Transverse colon (tissue), 4 donors: ENCODE results near the gene LRRC18. TPM values are rescaled to one million over a fixed set of nuclear protein-coding genes. Genes with fewer than 3 reads are reported as not detected.

Experiments used
- DNase-seq: peaks from one replicate; pipeline ENCODE4 v3.0.0-alpha.2; 2019
- H3K27ac ChIP-seq, 4 donors: fragments of 200-600 bp; sonication (generic); 2 replicates each; pipeline ENCODE4 v1.5.1; 2016 to 2018; ENCODE audit warnings: inconsistent platforms in 4 of 4
- H3K27me3 ChIP-seq: fragments of 200-600 bp; sonication (generic); 2 replicates; pipeline ENCODE4 v1.5.1; 2017; ENCODE audit warnings: inconsistent platforms
- H3K36me3 ChIP-seq, 4 donors: fragments of 200-600 bp; sonication (generic); 2 replicates each; pipeline ENCODE4 v1.5.1; 2017 to 2019; ENCODE audit warnings: inconsistent platforms in 4 of 4
- H3K4me1 ChIP-seq, 4 donors: fragments of 200-600 bp; sonication (generic); 2 replicates each; pipeline ENCODE4 v1.5.1; 2017 to 2020; ENCODE audit warnings: inconsistent platforms in 4 of 4
- H3K4me3 ChIP-seq, 4 donors: fragments of 200-600 bp; sonication (generic); 1 replicate in 1 of 4; 2 replicates in 3 of 4; pipeline versions ENCODE4 v1.5.1 to v1.6.1; 2017 to 2019; ENCODE audit warnings: inconsistent platforms in 4 of 4
- H3K9me3 ChIP-seq, 2 donors: fragments of 200-600 bp; sonication (generic); 2 replicates each; pipeline ENCODE4 v1.5.1; 2017 to 2019; ENCODE audit warnings: inconsistent platforms in 2 of 2
- EP300 ChIP-seq: sonication (generic); formaldehyde crosslinking; IDR thresholded peaks from one replicate; pipeline ENCODE4 v1.6.1; 2017; ENCODE audit warnings: antibody characterized with exemption, low read depth
- POLR2A ChIP-seq: fragments of 450-650 bp; IDR thresholded peaks from one replicate; pipeline ENCODE4 v1.6.1; 2016; ENCODE audit warnings: antibody characterized with exemption, mild to moderate bottlenecking, moderate library complexity
- POLR2AphosphoS5 ChIP-seq, 3 donors: sonication (generic); formaldehyde crosslinking; IDR thresholded peaks; one replicate each; pipeline ENCODE4 v1.6.1; 2016; ENCODE audit warnings: antibody characterized with exemption in 3 of 3
- WGBS, 2 donors: methylation state at CpG; one replicate each; pipeline ENCODE4 v1.1.5; 2018; ENCODE audit warnings: low coverage in 1 of 2; 5-methylcytosine and 5-hydroxymethylcytosine counted together
- in situ Hi-C, 4 donors: fragments of 200-750 bp; cut with MboI; loops; one replicate each; pipeline versions ENCODE4 v1.15.0 to v1.15.1; 2017; ENCODE audit warnings: low sequenced_read_pairs in 3 of 4, low pct_ligation_motif_present in 1 of 4, low pct_unique_long_range_greater_than_20kb in 1 of 4
- intact Hi-C: fragments of 100-400 bp; cut with DNase I; formaldehyde crosslinking; loops from one replicate; pipeline ENCODE4 v1.15.1; 2023; ENCODE audit warnings: low total_unique reads
- total RNA-seq, 4 donors: library from RNA; depleted of rRNA; stranded (reverse); fragments of >200 nt; gene quantifications; one replicate each; pipeline ENCODE4 v1.1.0, GENCODE V29; 2016
- TF ChIP-seq, protein P1 (sequence below), 5 experiments: fragments of 200-600 bp in 3 of 5; fragments of 450-650 bp in 2 of 5; sonication (generic) in 3 of 5; IDR thresholded peaks; 1 replicate in 2 of 5; 2 replicates in 3 of 5; pipeline ENCODE4 v1.5.1; 2016 to 2017; ENCODE audit warnings: antibody characterized with exemption in 5 of 5, inconsistent platforms in 3 of 5, mild to moderate bottlenecking in 2 of 5, moderate library complexity in 1 of 5

LRRC18 gene
- total RNA-seq, 4 donors from 2014 or later, result not detected

DNA sequence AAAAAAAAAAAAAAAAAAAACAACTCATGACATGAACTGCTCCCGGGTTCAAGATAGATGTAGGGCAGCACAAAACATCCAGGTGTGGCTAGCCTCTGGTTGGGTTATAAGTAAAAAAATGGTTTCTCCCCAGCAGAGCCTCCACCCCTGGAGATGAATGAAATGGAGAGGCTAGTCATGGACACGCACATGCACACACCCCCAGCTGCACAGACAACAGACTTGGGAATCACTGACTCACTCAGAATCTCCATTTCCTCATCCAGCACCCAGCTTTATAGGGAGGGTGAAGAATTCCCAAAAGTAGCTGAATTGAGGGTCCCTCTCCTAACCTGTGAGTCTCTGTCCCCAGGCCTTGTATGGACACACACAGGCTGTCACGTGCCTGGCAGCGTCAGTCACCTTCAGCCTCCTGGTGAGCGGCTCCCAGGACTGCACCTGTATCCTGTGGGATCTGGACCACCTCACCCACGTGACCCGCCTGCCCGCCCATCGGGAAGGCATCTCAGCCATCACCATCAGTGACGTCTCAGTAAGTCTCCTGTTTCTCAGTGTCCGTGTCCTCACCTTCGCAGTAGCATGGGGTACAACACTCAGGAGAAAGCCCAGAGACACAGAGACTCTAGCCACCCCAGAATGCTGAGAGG lies 35.0 kb upstream of the LRRC18 start:
- no peaks in the 10 kb centered on the region for H3K27me3 ChIP-seq
- intact Hi-C loops (no loop called here), in situ Hi-C loops (loop anchor here (25.0 kb wide), 1 partner anchor 538 kb away; no protein-coding TSS in a partner anchor)
- H3K36me3 ChIP-seq, result no peaks in the 10 kb centered on the region
- TF ChIP-seq POLR2AphosphoS5 (IDR thresholded peaks at IDR 0.05), result no peak
- H3K27ac ChIP-seq, result no peak overlapping the region
- no peaks in the 10 kb centered on the region for H3K4me1 ChIP-seq
- H3K4me3 ChIP-seq, result no peak overlapping the region
- no peaks in the 10 kb centered on the region for H3K9me3 ChIP-seq
- DNase-seq, result no peak
- 94 to 100% methylated on average over 1 to 12 of the region's 12 CpGs for WGBS, 2 donors

DNA sequence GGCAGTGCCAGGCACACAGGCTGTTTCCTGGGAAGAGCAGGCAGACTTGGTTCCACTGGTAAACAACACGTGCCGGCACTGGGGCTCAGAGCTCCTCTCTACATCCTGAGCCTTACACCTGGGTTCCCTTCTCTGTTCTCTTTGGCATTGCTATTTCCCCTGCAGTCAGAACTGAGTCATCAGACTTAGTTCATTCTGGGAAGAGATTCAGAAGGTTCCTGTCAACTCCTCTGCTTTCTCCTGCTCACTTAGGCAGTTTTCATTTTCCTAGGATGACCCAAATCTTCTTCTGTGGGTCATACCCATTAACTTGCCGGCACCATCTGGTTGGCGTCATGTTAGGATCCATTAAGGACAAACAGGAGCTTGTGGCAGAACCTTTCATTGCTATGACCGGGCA lies 33.4 kb upstream of the LRRC18 start:
- DNase-seq, result no peak
- H3K27me3 ChIP-seq, result no peaks in the 10 kb centered on the region
- TF ChIP-seq, protein P1, sequence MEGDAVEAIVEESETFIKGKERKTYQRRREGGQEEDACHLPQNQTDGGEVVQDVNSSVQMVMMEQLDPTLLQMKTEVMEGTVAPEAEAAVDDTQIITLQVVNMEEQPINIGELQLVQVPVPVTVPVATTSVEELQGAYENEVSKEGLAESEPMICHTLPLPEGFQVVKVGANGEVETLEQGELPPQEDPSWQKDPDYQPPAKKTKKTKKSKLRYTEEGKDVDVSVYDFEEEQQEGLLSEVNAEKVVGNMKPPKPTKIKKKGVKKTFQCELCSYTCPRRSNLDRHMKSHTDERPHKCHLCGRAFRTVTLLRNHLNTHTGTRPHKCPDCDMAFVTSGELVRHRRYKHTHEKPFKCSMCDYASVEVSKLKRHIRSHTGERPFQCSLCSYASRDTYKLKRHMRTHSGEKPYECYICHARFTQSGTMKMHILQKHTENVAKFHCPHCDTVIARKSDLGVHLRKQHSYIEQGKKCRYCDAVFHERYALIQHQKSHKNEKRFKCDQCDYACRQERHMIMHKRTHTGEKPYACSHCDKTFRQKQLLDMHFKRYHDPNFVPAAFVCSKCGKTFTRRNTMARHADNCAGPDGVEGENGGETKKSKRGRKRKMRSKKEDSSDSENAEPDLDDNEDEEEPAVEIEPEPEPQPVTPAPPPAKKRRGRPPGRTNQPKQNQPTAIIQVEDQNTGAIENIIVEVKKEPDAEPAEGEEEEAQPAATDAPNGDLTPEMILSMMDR (IDR thresholded peaks at IDR 0.05), result no peak
- TF ChIP-seq POLR2AphosphoS5 (IDR thresholded peaks at IDR 0.05), result no peak
- no peak for TF ChIP-seq EP300
- no peak for TF ChIP-seq POLR2A
- H3K9me3 ChIP-seq, result no peaks in the 10 kb centered on the region
- H3K36me3 ChIP-seq, result no peaks in the 10 kb centered on the region
- 93 to 94% methylated on average over 2 to 5 of the region's 5 CpGs for WGBS, 2 donors
- in situ Hi-C loops, result no loop called here
- intact Hi-C loops, result loop anchor here (2.0 kb wide), 1 partner anchor 314 kb away; no protein-coding TSS in a partner anchor
- H3K4me3 ChIP-seq, result no peak overlapping the region
- no peaks in the 10 kb centered on the region for H3K4me1 ChIP-seq
- no peak overlapping the region for H3K27ac ChIP-seq

DNA sequence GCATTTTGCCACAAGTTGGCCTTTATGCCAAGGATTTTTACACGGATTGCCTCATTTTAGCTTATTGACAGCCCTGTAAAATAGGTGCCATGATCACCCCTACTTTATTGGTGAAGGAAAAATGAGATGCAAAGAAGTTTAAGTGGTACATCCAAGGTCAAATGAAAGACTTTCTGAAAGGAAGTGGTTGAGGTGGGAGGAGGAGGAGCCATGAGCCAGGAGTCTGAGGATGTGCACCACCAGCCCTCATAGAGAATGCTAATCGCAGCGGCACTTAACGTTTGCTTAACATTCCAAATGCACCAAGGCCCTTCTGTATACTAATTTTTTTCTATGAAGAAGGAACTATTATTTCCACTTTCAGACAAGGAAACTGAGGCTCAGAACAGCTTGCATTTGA lies 31.0 kb upstream of the LRRC18 start:
- intact Hi-C loops, result no loop called here

DNA sequence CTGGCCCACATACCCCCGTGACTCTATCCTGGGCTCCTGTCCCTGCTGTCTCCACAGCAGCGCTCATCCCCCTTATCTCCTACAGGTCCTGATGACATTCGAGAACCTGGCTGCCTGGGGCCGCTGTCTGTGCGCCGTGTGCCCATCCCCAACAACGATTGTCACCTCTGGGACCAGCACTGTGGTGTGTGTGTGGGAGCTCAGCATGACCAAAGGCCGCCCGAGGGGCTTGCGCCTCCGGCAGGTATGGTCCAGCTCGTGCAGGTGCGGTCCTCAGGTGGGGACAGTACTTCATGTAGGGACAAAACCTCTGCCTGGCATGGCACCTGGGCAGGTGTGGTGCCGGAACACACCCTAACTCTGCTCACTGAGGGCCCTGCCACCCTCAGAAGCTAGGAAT lies 30.4 kb upstream of the LRRC18 start:
- intact Hi-C loops (no loop called here), in situ Hi-C loops (no loop called here)
- Histone ChIP-seq H3K27me3 (no peaks in the 10 kb centered on the region), H3K36me3 (no peaks in the 10 kb centered on the region), H3K4me1 (no peaks in the 10 kb centered on the region), H3K9me3 (no peaks in the 10 kb centered on the region), H3K27ac (no peak overlapping the region), H3K4me3 (no peak overlapping the region)
- no peak for DNase-seq
- 95% methylated on average over 14 of the region's 14 CpGs; no CpG with 5 or more reads in 1 of the 2 donors for WGBS, 2 donors
- TF ChIP-seq, protein P1 (IDR thresholded peaks at IDR 0.05), result no peak
- TF ChIP-seq EP300 (no peak), POLR2AphosphoS5 (IDR thresholded peaks at IDR 0.05) (no peak), POLR2A (no peak)

More for the DNA sequence above, 31.0 kb upstream of the LRRC18 start:
- H3K9me3 ChIP-seq, result no peaks in the 10 kb centered on the region
- 86 to 94% methylated on average over 4 of the region's 4 CpGs for WGBS, 2 donors
- in situ Hi-C loops, result no loop called here
- no peaks in the 10 kb centered on the region for H3K27me3 ChIP-seq
- TF ChIP-seq EP300 (no peak), POLR2AphosphoS5 (IDR thresholded peaks at IDR 0.05) (no peak), POLR2A (no peak)
- TF ChIP-seq, protein P1 (IDR thresholded peaks at IDR 0.05), result no peak
- H3K27ac ChIP-seq, result no peak overlapping the region
- no peak overlapping the region for H3K4me3 ChIP-seq
- H3K36me3 ChIP-seq, result no peaks in the 10 kb centered on the region
- DNase-seq, result no peak
- no peaks in the 10 kb centered on the region for H3K4me1 ChIP-seq

DNA sequence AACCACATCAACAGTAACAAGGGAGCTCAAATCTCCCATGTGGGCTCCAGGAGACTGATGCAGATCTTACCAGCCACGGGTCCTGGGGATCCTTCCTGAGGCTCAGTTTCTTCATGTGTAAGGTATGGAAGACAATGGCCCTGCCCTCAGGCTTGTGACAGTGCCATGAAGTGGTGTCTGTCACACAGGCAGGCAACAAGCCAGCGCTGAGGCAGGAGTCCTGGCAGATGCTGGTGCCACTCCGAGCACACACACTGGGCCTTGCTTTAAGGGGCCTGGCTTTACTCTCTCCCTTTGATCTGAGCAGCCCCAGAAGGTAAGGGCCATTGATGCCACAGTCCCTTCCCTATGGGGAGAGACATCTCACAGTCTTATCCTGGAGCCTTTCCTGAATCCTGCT lies 28.4 kb upstream of the LRRC18 start:
- Histone ChIP-seq H3K27me3 (no peaks in the 10 kb centered on the region), H3K36me3 (no peaks in the 10 kb centered on the region), H3K4me3 (no peak overlapping the region), H3K27ac (no peak overlapping the region), H3K9me3 (no peaks in the 10 kb centered on the region), H3K4me1 (no peaks in the 10 kb centered on the region)
- no peak for DNase-seq
- TF ChIP-seq, protein P1 (IDR thresholded peaks at IDR 0.05), result no peak
- TF ChIP-seq POLR2AphosphoS5 (IDR thresholded peaks at IDR 0.05), result no peak
- TF ChIP-seq EP300, result no peak
- no peak for TF ChIP-seq POLR2A
- in situ Hi-C loops, result no loop called here
- intact Hi-C loops, result no loop called here
- WGBS, 2 donors, result 100% methylated on average over 2 of the region's 3 CpGs; no CpG with 5 or more reads in 1 of the 2 donors
